8988T (cell line): ENCODE data around the gene PDE3A.
"Not testable (repeated sequence)": the region's sequence is repeated elsewhere in the genome, so short reads cannot be mapped to it uniquely, and the experiment has no call there.

Experiments
- DNase-seq: peaks from one replicate; pipeline ENCODE4 v3.0.0; 2011

The PDE3A gene

DNA sequence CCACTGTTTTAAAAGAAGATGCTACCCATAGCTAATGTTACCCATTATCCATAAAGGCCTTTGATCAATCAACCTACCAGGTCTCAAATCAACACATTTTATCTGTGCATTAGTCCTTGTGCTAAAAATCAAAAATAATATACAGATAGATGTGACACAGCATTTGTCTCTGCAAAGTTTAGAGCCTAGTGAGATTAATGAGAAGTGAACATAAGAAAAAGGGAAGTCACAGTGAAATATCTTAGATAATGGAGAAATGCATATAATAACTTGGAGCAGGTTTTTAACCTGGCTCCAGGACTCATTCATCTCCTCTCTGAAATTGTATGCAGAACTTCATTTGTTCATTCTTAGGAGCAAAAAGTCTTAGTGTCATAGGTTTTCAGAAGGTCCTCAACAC is 7.2 kb downstream of the PDE3A start:
- no peak for DNase-seq

DNA sequence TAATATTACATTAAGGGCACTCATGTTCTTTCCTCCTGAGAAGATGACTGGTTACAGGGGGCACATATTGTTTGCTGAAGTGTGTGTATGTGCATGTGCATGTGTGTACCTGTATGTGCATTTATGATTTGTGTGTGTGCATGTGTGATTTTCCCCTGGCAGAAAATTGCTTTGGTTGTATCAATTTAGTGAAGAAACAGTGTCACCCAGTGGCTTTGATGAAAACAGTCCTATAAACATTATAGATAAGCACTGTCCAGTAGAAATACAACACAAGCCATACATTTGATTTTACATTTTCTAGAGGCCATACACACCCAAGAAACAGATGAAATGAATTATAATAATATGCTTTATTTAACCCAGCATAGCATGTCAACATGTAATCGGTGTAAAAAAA is 8.6 kb downstream of the PDE3A start:
- no peak for DNase-seq

DNA sequence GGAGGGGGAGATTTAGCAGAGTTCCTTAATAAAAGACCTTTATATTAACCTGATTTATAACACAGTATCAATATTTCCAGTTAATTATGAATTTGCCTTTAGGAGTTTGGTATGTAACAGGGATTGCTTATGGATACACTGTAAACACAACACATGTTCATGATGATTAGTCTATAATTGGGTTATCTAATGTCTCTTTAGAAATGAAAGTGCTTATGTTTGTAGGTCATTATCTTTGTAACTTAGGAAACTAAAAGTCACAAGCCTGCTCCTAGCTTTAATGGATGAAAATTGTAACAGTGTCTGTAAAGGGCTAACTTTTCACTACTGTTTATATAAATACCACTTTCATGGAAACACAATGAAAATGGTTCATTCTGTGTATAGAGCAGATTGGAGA is 9.4 kb downstream of the PDE3A start:
- no peak for DNase-seq

DNA sequence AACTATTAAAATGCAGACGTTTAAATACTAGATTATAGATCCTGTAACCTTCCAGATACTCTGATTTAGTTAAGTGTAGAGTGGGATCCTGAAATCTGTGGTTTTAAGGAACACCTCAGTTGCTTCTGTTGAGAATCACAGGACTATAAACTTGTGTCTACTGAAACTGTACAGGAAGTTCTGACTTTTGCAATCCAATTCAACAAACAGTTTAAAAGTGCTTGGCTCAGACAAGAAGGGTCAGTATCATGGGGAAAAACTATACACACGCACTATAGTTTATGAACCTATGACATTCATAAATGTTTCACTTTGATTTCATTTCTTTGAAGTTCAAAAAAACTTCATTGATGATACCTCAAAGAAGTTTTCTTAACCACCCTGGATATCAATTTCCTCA is 13.8 kb downstream of the PDE3A start:
- DNase-seq: no peak

DNA sequence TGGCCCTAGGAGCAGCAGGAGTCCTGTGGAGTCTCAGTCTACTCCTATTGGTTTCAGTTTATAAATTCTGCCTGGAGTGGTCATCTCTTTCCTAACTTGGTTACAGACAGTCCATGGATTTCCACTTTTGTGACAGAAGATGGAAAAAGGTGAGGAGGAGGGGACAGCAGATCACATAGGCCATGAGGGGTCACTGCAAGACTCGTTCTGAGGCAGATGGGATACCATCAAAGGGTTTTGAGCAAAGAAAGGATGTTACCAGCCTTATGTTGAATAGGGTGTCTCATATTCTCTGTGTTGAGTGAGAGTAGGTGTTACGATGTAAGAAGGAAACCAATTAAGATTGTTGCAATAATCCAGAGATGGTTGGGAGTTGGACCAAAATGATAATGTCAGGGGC is 15.3 kb downstream of the PDE3A start:
- no peak for DNase-seq

DNA sequence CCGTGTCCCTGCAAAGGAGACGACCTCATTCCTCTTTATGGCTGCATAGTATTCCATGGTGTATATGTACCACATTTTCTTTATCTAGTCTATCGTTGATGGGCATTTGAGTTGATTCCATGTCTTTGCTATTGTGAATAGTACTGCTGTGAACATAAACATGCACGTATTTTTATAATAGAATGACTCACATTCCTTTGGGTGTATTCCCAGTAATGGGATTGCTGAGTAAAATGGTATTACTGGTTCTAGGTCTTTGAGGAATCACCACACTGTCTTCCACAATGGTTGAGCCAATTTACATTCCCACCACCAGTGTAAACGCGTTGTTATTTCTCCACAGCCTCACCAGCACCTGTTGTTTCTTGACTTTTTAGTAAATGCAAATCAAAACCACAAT is 16.5 kb downstream of the PDE3A start:
- DNase-seq: not testable (repeated sequence)

DNA sequence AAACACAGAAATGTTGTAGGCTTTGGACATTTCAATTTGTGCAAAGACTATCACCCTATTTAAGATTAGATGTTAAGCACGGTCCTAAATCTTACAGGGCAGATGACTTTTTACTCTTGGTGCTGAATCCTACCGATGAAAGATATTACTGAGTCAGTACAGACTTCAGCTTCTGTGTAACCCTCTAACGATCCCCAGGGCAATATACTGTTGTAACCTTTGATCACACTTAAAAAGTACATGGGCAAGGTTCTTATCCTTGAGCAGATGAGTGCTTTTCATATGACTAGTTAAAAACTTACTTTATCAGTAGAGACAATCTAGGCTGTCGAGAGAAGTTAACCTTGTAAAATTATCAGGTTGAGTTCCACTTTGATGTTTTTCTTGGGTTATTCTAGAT is 22.5 kb downstream of the PDE3A start:
- no peak for DNase-seq

DNA sequence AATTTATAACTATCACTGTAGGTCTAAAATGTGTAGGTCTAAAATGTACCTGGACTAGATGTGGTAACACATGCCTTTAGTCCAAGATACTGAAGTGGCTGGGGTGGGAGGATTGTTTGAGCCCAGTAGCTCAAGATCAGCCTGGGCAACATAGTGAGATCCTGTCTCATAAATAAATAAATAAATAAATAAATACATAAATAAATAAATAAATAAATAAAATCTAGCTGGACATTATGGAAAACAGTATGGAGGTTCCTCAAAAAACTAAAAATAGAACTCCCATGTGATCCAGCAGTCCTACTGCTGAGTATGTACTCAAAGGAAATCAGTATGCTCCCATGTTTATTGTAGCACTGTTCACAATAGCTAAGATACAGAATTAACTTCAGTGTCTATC is 24.0 kb downstream of the PDE3A start:
- no peak for DNase-seq

DNA sequence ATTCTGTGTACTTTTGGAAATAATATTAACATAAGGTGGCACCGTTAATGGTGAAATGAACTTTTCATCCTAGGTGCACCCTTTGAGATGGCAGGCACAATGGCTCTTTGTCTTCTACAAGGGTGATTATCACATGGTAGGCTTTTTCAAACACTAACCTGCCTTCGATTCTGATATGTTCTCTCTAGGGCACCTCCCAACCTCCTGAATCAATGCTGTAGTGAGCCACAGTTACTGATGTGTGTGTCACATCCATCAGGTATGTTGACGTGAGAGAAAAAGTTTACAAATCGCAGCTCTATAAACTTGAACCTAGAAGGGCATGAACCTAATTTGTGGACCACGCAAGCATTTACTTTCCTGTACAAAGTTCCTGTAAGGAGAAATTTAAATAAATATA is 25.4 kb downstream of the PDE3A start:
- DNase-seq: no peak

DNA sequence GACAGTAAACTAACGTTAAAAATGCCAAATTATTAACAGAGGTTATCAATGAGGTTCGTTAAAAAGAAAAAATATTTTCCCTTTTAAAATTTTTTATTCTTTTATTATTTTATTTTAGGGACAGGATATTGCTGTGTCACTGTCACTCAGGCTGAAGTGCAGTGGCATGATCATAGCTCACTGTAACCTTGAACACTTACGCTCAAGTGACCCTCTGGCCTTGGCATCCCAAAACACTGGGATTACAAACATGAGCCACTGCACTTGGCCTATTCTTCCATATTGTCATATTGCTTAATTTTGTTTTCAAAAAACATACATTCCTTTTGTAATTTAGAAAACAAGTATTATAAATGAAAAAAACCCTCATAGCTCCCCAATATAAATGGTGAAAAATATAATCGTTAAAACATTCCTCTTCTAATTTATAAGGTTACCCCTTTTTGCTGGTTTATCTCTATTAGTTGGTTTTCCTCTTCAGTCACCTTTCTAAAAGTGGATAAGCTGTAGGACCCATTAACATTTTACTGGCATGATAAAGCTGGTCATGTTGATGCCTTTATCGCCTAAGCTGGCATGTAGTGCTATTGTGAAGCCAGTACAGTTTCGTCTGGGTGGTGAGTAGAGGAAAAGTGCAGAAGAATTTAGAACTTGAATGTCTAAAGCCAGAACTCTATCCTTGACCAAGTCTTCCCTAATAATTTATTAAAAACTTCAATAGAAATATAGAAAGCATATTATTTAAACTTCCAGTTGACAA is 27.6 kb downstream of the PDE3A start:
- DNase-seq: no peak

DNA sequence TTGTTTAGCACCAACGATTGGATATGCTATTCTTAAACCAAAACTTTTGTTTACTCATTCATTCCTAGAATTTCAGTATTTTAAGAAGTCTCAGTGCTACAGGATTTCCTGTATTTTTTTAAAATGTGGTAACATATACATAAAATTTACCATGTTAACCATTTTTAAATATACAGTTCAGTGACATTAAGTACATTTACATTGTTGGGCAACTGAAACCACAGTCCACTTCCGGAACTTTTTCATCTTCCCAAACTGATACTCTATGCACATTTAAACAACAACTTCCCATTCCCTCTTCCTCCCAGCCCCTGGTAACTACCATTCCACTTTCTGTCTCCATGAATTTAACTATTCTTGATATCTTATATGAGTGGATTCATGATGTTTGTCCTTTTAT is 30.3 kb downstream of the PDE3A start:
- no peak for DNase-seq

DNA sequence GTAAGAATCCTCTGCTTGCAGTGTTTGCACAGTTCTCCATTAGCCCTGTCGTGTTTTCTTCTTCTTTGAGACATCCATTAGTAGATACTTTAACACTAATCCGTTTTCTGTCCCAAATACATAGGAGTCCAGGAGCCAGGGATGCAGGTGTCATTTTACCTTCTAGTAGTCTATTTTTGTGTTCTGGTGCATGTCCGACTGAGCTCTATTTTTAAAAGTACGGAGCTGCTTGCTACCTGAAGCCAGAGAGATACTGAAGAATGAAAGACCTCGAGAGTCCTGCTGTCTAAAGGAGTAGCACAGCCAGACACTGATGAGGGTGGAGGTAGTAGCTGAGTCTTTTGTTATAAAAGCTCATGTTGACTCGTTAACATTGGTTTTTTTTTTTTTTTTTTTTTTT is 31.7 kb downstream of the PDE3A start:
- no peak for DNase-seq

DNA sequence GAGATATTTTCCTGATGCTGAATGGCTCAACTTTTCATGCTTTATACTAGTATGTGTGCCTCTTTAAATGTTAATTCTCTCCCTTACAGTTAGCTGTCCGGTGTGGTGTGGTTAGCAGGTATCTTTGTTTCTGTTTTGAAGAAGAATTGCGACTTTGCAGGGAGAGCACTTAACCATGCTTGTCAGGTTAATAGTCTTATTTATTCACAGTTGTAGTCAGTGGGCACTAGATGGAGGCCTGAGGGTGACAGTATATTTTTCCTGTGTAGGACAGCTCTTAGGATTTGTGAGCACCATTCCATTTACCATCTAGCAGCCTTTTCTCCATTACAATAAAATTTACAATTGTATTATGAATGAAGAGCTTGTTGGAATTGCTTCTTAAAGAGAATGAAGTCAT is 34.9 kb downstream of the PDE3A start:
- DNase-seq: no peak

DNA sequence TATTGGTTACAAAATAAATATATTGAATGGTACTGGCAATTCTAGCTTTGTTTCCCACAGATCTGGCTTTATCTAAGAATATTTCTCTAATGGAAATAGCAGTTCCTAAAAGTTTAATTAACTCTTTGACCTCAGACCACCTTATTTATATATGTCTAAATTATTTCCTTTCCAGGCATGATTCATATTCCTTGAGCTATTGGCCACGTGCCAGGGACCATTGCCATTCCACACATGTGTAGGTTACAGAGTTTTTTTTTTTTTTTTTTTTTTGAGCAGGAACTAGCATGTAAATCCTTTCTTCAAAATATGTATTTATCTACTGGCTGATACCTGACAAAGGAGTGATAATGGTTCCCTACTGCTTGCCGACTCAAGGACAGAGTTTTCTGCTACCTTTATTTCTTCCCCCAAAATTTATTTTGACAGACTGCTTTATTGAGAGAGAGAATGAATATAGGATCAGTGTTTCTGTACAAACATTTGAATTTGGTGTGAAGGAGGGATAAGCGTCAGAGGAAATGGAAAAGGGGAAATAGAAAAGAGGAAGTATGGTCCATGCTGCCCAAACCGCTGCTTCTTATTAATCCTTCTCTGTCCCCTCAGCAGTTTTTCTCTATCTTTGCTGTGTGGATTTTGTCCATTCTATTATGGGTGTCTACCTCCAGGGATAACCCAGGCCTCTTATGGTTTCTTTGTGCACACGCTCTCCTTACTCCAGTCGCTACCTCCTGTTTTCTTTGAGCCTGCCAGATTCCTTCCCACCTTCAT is 36.4 kb downstream of the PDE3A start:
- DNase-seq: no peak

DNA sequence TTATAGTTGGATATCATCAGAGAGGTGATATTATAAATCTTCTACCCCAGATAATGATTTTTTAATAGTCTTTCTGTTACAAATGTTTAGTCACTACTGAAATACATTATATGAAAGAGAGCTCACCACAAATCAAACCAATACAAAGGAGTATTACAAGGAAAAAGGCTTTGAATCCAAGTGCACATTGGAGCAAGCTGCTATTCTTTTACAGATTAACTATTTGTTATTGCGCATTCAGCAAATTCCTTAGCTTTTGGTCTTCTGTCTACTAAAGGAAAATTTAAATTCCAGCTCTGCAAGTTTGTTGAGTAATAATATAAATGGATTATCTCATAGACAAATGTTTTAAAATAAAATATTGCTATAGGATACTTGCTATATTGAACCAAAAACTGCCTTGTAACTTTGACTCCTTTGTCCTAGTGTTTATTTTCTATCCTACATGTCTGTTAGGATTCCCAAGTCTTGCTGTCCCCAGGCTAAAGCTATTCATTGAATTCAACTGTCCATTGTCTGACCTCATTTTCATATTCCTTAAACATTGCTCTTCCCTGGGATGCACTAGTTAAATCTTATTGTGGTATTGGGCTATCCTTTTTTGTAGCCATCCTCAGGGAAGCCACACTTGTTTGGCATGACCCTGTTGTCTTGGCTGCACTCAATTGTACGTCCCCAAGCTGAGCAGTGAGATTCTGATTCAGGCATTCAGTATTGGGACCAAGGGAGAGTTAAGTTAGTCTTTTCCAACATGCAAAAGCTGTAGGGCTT is 41.5 kb downstream of the PDE3A start:
- DNase-seq: no peak

DNA sequence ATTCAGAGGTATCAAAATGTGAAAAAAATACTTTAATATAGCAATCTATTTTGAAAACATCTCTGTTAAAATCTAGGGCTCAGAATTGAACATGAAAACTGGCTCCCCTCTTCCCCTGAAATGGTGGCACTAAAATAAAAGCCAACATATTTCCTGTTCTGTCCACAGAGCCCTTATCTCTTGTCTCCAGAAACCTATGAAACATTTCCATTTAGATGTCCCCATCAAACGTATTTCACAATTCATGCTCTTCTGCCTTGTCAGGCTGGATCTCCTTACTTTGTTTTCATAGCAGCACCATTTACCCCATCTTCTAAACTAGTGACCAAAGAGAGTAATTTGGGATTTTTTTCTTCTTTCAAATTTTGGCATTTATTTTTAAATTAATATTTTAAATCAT is 42.4 kb downstream of the PDE3A start:
- DNase-seq: no peak

DNA sequence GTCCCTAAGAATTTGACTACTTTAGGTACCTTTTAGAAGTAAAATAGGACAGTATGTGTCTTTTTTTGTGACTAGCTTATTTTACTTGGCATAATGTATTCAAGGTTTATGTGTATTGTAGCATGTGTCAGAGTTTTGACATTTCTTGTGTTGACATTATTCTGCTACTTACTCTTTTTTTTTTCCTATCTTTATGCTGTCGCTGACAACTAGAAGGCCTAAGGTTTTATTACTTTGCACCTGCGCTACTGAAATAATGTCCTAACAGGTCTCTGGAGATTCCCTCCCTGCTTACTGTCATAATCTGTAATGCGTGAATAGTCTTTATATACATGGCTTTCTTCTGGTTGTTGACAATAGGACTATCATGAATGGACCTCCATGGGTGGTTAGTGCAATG is 43.0 kb downstream of the PDE3A start:
- DNase-seq: no peak

DNA sequence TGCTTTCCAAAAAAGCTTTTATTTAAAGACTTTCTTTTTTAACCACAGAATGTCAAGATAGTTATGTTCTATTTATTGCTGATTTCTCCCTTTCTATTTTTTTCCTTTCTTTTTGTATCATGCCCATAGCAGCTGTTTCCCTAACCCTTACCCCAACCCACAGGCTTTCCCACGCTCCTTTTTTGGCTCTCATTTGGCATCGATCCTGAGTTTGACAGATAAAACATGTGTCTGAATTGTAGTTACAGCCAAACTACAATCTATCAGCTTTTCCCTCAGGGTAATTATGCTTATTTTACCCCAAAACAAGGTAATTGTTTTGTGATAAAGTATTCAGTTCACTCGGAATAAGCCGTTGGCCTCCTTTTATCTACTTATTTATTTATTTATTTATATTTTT is 46.7 kb downstream of the PDE3A start:
- no peak for DNase-seq

DNA sequence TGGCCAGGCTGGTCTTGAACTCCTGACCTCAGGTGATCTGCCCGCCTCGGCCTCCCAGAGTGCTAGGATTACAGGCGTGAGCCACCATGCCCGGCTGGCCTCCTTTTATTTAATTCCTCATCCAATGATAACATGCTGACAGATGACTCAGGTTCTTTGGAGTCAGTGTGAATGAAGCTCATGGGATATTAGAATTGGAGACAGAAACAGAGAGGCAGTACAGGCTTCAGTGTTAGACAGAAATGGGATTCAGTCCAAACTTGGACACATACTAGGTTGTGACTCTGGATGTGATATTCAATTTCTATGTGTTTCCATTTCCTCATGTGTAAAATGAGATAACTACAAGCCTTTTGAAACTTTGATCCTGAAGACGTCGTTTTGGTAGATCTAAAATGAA is 47.3 kb downstream of the PDE3A start:
- DNase-seq: no peak

DNA sequence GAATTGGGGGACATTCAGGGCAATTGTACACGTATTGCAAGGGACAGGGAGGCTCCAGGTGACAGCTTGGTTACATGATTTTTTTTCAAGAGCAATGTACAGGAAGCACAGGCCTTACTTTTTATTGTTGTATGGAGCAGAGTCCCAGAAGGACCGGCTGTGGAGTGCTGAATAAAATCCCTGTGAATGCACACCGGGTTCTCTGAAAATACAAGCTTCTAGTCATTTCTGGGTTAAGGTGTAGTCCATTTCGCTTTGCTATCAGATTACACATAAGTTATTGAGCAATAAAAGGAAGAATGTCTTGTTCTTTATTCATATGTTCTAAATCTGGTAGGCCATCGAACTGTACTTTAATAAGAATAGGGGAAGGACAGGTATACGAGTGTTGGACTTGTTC is 52.2 kb downstream of the PDE3A start:
- no peak for DNase-seq

DNA sequence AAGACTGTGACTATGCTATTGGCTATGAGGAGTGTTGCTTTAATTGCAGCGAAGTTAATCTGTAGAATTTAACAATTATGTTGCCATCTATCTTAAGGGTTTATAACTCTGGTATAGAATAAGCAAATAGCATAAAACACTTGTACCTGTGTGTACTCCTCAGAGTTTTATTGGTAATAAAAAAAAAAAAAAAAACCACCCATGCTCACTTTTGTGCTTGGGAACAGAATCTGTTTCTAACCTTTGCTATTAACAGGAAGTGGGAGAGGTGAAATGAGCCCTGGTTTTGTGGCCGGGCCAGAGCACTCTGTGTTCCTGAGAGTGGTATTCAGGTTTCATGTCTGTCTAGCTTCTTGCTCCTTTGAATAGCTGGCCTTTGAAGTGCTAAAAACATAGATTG is 53.1 kb downstream of the PDE3A start:
- no peak for DNase-seq

DNA sequence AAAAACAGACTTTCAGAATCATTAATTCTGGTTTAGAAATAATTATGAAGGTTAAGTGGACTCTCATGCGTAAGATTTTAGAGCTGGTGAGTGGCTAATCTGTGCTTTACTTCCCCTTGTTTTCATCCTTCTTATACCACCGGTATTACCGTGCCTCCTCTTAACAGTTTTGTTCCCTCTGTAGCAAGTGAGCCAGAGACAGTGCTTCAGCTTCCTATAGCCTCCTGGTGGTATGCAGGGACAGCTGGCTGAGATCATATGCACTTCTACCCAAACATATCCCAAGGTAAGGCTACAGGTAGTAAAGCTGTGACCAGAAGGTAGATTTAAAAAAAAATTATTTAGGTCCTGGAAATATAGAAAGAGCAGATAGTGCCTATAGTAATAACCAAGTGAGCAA is 55.2 kb downstream of the PDE3A start:
- no peak for DNase-seq

DNA sequence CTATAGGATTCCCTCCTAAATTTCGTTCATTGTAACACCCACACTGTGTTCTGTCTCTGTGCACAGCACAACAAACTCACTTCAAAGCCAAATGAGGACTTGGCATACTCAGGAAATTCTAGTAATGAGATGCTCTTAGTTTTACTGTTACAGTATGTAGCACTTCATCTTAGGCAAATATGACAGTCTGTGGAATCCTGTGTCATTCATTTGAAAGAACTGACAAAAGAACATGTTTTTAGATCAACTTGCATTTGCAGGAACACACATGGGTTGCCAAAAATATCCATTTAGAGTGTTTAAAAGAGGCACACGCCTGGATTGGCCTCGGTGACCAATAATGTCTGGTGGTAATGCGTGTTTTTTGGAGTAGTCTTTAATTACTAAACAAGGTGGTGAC is 56.5 kb downstream of the PDE3A start:
- DNase-seq: no peak

DNA sequence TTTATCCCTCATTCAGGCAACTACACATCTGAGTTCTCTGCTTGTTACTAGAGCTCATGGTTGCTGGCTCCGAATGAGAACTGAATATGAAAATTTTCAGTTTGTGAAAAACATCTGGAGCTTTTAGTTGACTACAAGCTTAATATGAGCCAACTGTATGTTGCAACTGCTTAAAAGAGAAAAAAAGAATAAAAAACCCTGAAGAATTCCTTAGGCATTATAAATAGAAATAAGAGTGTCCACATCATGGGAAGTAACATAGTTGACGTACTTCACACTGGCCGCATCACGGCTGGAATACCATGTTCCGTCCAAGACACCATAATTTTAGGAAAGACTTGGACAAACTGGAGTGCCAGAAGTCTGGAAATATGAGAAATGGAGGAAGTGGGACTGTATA is 57.9 kb downstream of the PDE3A start:
- DNase-seq: no peak
